ENCODE data around the gene MRNIP. TPM values are rescaled to one million over a fixed set of nuclear protein-coding genes. Genes with fewer than 3 reads are reported as not detected.

MRNIP gene
- total RNA-seq, 2 donors from 2014 or later = 32.5 to 36.8 TPM

DNA sequence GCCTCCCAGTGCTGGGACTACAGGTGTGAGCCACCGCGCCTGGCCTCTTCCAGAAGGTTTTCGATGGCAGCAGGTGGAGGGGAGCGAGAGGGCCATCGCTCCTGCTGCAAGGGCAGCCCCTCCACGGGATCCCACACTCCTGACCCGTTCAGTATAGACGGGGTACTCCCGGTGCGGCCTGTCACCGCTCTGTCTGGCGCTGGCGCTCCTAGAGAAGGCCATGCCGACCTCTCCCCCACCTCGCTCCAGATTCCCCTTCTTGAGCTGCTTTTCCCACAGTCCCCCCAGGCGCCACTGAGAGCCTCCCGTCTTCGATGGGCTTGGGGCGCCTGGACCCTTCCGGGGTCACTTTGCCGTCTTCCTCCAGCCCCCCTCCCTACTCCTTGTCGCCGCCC is 42.2 kb downstream of the MRNIP start:
- H3K27ac Mint-ChIP-seq = no peak overlapping the region

GRCh38 chr5:179815491-179816249 is 42.9 kb downstream of the MRNIP start:
- no peaks in the 10 kb centered on the region for H3K27me3 Mint-ChIP-seq
- peak overlapping the region; percentile 37 for H3K4me3 Mint-ChIP-seq
- DNase-seq = no peak

More for the DNA sequence above, 42.2 kb downstream of the MRNIP start:
- Mint-ChIP-seq H3K27me3 (no peaks in the 10 kb centered on the region), H3K4me1 (peaks cover 21% of the 10 kb centered on the region), H3K4me3 (peak overlapping the region; percentile 25), H3K36me3 (ENCODE audit: low read depth) (no peaks in the 10 kb centered on the region)
- no peaks in the 10 kb centered on the region for H3K9me3 ChIP-seq (ENCODE audit: control insufficient read depth, low read length, poor library complexity, severe bottlenecking)
- ATAC-seq (no peak), DNase-seq (no peak)

GRCh38 chr5:179814090-179814489 is 44.5 kb downstream of the MRNIP start:
- Mint-ChIP-seq H3K4me1 (peaks cover 10% of the 10 kb centered on the region), H3K36me3 (ENCODE audit: low read depth) (no peaks in the 10 kb centered on the region), H3K27me3 (no peaks in the 10 kb centered on the region), H3K27ac (no peak overlapping the region), H3K4me3 (no peak overlapping the region)
- H3K9me3 ChIP-seq (ENCODE audit: control insufficient read depth, low read length, poor library complexity, severe bottlenecking) = no peaks in the 10 kb centered on the region
- DNase-seq (no peak), ATAC-seq (no peak)

More at GRCh38 chr5:179815491-179816249, 42.9 kb downstream of the MRNIP start:
- no peaks in the 10 kb centered on the region for H3K9me3 ChIP-seq (ENCODE audit: control insufficient read depth, low read length, poor library complexity, severe bottlenecking)
- no peaks in the 10 kb centered on the region for H3K36me3 Mint-ChIP-seq (ENCODE audit: low read depth)
- peaks cover 20% of the 10 kb centered on the region for H3K4me1 Mint-ChIP-seq
- H3K27ac Mint-ChIP-seq = peak overlapping the region; percentile 79
- no peak for ATAC-seq

DNA sequence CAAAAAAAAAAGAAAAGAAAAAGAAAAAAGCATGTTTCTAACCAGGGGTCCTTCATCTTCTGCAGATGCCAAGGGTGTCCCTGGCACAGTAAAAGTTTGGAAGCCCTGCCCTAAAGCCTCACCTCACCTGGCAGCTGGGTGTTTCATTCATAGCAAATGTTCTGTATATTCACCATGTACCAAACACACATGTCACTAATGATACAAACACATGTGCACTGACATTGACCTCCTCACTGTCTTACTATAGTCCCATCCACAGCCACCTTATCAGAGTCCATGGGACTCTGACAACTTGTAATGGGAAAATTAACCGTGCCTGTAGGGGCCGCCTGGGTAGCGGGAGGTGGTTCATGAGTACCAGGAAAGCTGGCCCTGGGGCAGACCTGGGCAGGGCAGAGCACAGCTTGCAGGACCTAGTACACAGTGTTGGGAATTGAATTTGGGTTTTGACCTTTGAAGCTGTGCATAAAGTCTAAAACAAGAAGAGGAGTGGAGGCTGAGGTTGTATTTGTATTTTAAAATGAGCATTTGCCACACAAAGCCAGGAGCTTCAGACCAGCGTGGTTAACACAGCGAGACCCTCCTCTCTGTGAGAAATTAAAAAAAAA is 45.5 kb downstream of the MRNIP start:
- Mint-ChIP-seq H3K27ac (no peak overlapping the region), H3K4me3 (no peak overlapping the region), H3K36me3 (ENCODE audit: low read depth) (no peaks in the 10 kb centered on the region), H3K27me3 (no peaks in the 10 kb centered on the region), H3K4me1 (peaks cover 4% of the 10 kb centered on the region)
- DNase-seq (no peak), ATAC-seq (no peak)
- no peaks in the 10 kb centered on the region for H3K9me3 ChIP-seq (ENCODE audit: control insufficient read depth, low read length, poor library complexity, severe bottlenecking)

DNA sequence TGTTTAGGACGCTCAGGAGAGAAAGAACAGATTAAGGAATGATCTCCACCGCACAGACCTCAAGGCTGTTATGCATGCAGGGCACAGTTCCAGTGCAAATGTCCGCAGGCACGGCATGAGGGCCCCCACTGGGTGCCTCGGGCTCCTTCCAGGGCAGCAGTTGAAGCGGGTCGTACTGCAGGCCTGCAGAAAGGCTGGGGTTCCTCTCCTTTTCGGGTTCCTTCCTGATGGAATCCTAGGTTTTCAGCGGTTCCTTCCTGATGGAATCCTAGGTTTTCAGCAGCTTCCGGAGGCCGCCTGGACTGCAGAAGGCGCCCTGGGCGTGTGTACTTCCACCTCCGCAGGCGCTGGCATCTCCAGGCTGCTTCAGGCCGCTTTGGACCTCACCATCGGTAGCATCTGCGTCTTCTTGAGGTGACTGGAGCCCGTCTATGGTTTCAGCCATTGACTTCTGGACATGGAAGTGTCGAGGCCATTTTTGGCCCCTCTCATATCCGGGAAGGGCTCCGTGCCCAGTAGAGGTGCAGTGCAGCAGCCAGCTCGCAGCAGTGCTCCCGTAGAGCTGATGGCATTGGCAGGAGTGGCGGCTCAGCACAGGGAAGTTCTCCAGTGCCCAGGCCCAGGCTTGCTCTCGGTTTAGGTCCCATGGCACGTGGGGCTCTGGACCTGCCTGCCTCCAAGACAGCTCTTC is 46.3 kb downstream of the MRNIP start:
- DNase-seq = no peak
- H3K4me1 Mint-ChIP-seq = peaks cover 3% of the 10 kb centered on the region

DNA sequence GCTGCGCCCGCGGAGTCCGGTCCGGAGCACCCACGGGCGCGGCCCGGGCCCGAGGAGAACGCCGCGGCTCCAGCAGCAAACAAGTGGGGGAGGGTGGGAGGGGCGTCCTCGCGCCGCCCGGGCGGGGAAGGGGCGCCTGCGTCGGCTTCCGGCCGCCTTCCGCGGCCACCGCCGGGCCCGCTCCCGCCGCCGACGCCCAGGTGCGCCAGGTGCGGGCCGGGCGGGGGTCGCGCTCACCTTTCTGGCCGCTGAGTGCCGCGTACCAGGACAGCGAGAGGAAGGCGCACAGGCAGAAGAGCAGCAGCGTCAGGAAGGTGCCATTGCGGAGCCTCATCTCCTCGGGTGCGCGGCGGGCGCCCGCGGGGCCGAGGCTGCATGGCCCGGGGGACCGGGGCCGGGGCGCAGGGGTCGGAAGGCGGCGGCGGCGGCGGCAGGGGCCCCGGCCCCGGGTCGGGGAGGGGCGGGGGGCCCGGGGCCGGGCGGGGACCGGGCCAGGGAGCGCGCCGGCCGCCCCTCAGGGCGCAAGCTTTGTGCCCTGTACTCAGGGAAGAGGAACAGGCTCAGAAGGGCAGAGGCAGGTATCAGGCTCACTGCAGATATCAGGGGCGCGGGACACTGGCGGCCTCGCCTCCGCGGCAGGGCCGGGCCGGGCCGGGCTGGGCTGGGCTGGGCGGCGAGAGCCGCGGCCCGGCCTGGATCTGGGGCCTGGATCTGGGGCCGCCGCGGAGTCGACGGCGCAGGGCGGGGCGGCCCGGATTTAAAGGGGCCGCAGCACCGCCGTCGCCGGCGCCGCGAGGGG is 52.2 kb downstream of the MRNIP start, which contains the start of gene MGAT4B:
MGAT4B (minus strand) TSS at position 617 of the 799 bp plus-strand sequence; CDS start at position 334, 283 bp downstream.
- Mint-ChIP-seq H3K4me1 (peaks cover 29% of the 10 kb centered on the region), H3K27ac (peak within 1 kb of the TSS; percentile 43), H3K27me3 (no peaks in the 10 kb centered on the region), H3K4me3 (peak within 1 kb of the TSS; percentile 90), H3K36me3 (ENCODE audit: low read depth) (peaks cover 2% of the 10 kb centered on the region)
- ATAC-seq (peak; percentile 80), DNase-seq (peak; percentile 52 to 55 (median 55))
- no peaks in the 10 kb centered on the region for H3K9me3 ChIP-seq (ENCODE audit: control insufficient read depth, low read length, poor library complexity, severe bottlenecking)

More for the DNA sequence above, 46.3 kb downstream of the MRNIP start:
- H3K27me3 Mint-ChIP-seq = no peaks in the 10 kb centered on the region
- no peak overlapping the region for H3K4me3 Mint-ChIP-seq
- ATAC-seq = no peak
- no peaks in the 10 kb centered on the region for H3K9me3 ChIP-seq (ENCODE audit: control insufficient read depth, low read length, poor library complexity, severe bottlenecking)
- H3K27ac Mint-ChIP-seq = no peak overlapping the region
- no peaks in the 10 kb centered on the region for H3K36me3 Mint-ChIP-seq (ENCODE audit: low read depth)

- DNase-seq (no peak), ATAC-seq (no peak)
- Mint-ChIP-seq H3K4me1 (peaks cover 29% of the 10 kb centered on the region), H3K4me3 (peak overlapping the region; percentile 90), H3K27ac (peak overlapping the region; percentile 66), H3K36me3 (ENCODE audit: low read depth) (peaks cover 2% of the 10 kb centered on the region), H3K27me3 (no peaks in the 10 kb centered on the region)
- H3K9me3 ChIP-seq (ENCODE audit: control insufficient read depth, low read length, poor library complexity, severe bottlenecking) = no peaks in the 10 kb centered on the region
These were observed 52.9 kb downstream of the MRNIP start for GRCh38 chr5:179805529-179806249.

- Mint-ChIP-seq H3K27me3 (no peaks in the 10 kb centered on the region), H3K27ac (peak overlapping the region; percentile 66), H3K36me3 (ENCODE audit: low read depth) (peaks cover 2% of the 10 kb centered on the region), H3K4me1 (peaks cover 29% of the 10 kb centered on the region), H3K4me3 (peak overlapping the region; percentile 90)
- ATAC-seq = no peak
- H3K9me3 ChIP-seq (ENCODE audit: control insufficient read depth, low read length, poor library complexity, severe bottlenecking) = no peaks in the 10 kb centered on the region
- DNase-seq = no peak
These were observed 53.5 kb downstream of the MRNIP start for GRCh38 chr5:179805070-179805528.

DNA sequence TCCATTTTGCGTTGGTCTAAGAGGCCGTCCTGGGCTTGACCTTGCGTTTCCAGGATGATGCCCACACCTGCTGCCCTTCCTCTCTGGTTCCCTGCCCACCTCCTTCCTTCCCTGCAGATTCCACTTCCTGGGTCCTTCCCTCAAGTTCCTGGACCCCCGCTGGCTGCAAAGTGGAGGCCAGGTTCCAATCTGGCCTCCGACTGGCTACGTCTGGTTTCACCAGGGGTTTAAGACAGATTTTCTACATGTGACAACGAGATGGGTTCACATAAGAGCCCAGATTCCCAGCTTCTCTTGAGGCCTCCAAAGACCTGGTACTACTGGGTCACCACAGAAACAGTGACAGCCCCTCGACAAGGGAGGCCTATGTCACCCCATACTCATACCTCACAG is 54.1 kb downstream of the MRNIP start:
- no peak for ATAC-seq
- H3K9me3 ChIP-seq (ENCODE audit: control insufficient read depth, low read length, poor library complexity, severe bottlenecking) = no peaks in the 10 kb centered on the region
- Mint-ChIP-seq H3K27me3 (no peaks in the 10 kb centered on the region), H3K4me3 (peak overlapping the region; percentile 90), H3K4me1 (peaks cover 29% of the 10 kb centered on the region), H3K36me3 (ENCODE audit: low read depth) (peaks cover 2% of the 10 kb centered on the region), H3K27ac (peak overlapping the region; percentile 66)
- no peak for DNase-seq

DNA sequence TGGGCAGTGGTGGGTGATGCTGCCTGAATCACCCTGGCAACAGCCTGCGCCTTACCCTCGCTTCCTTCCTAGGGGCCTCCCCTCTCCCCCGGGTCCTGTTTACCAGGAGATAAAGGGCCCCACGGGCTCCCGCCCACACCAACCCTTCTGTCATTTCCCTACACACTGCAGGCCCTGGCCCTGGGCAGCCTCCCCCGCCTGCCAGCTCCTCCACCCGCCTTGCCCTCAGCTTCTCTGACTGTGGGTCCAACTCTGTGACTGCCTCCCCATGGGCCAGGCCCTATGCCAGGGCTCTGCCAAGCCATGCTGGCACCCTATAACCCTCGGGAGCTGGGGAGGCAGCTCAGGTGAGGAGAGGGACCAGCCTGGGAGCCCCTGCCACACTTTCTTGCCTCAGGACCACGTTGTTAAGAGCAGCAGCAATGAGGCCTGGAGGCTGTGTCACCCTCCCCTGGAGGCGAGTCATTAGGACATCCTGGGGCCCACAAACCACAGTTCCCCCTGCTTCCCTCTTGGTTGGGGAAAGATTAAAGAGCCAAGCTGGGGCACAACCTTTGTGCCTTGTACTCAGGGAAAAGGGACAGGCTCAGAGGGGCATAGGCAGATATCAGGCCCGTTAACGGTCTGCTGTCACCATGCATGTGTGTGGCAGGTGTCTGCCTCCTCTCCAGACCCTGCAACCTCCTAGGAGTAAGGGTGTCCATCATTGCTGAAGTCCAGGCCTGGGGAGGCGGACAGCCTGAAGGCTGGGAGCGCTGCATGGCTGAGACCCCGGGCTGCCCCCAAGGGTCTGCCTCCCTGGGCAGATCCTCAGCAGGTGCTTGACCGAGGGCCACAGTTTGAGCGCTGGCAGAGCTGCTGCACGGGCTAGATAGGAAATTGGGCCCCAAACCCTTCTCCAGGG is 54.7 kb downstream of the MRNIP start:
- Mint-ChIP-seq H3K4me1 (peaks cover 29% of the 10 kb centered on the region), H3K27ac (peak overlapping the region; percentile 66), H3K27me3 (no peaks in the 10 kb centered on the region), H3K36me3 (ENCODE audit: low read depth) (peaks cover 2% of the 10 kb centered on the region), H3K4me3 (peak overlapping the region; percentile 79)
- DNase-seq (no peak), ATAC-seq (peak; percentile 17)
- no peaks in the 10 kb centered on the region for H3K9me3 ChIP-seq (ENCODE audit: control insufficient read depth, low read length, poor library complexity, severe bottlenecking)

DNA sequence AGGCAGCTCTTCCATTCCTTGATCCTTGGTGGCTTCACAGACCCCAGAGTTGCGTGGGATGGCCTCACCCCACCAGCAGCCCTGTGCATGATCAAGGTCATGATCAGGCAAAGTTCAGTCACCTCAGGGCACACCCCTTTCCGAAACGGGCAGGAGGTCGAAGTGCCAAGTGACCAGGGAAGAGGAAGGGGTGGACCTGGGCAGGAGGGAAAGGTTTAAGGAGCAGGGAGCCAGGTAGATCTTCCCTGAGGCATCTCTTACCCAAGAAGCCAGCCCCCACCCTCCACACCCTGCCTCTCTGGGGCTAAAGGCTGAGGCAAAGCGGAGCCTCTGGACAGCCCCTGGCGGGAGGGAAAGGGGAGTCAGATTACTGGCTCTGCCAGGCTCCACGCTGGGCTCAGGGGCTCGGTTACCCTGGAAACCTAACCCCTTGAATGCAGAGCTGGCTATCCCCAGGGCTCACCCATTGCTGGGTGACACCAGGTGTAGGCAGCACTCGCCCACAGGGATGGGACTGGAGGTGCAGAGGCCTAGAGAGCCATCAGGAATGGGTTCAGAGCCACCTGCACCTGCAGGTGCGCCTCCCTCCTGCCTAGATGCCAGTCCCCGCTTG is 55.6 kb downstream of the MRNIP start:
- H3K9me3 ChIP-seq (ENCODE audit: control insufficient read depth, low read length, poor library complexity, severe bottlenecking) = no peaks in the 10 kb centered on the region
- Mint-ChIP-seq H3K4me3 (peak overlapping the region; percentile 25), H3K27me3 (no peaks in the 10 kb centered on the region), H3K27ac (no peak overlapping the region), H3K36me3 (ENCODE audit: low read depth) (peaks cover 2% of the 10 kb centered on the region), H3K4me1 (peaks cover 29% of the 10 kb centered on the region)
- no peak for ATAC-seq
- DNase-seq = no peak
